ENCODE data around the gene CCDC107. TPM values are rescaled to one million over a fixed set of nuclear protein-coding genes. Genes with fewer than 3 reads are reported as not detected.

The CCDC107 gene
- total RNA-seq, 2 donors from 2014 or later = 27.7 to 35.2 TPM

DNA sequence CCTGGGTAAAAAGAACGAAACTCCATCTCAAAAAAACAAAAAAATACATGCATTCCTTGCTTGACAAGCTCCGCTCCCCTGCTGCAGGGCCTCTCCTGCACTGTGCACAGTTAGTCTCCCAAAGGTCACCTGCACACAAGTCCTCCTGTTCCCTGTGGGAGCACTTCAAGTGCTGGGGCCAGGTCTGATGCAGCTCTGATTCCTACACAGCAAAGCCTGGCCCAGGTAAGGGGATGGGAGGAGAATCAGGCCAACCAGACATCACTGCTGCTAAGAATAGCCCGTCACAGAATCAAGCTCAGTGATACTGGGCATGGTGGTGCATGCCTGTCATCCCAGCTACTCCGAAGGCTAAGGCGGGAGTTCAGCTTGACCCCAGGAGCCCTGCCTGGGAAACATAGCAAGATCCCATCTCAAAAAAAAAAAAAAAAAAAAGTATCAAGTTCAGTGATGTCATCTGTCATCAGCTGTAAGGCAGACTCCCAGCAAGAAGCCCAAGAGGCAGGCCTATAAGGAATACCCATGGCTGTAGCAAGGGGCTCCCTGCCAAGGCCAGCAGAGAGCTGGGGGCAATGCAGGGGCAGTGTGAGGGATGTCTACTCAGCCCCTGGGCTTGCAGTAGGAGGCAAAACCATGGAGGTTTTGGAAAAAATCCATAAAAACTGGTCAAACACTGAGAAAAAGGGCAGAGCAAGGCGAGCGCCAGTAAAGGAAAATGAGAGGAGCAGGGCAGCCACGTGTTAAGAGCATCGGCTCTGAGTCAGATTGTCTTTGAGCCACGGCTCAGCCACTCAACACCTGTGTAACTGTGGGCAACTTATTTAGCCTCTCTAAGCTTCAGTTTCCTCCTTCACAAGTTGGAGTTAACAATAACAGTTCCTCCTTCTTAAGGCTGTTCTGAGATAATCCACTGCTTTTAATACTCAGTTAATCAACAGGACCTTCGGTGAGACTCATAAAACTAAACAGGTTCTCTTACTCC lies 28.4 kb downstream of the CCDC107 start:
- ATAC-seq = no peak
- Mint-ChIP-seq H3K4me3 (no peak overlapping the region), H3K4me1 (peaks cover 14% of the 10 kb centered on the region), H3K27me3 (no peaks in the 10 kb centered on the region), H3K27ac (no peak overlapping the region), H3K36me3 (ENCODE audit: low read depth) (no peaks in the 10 kb centered on the region)
- DNase-seq = no peak
- no peaks in the 10 kb centered on the region for H3K9me3 ChIP-seq (ENCODE audit: control insufficient read depth, low read length, poor library complexity, severe bottlenecking)

DNA sequence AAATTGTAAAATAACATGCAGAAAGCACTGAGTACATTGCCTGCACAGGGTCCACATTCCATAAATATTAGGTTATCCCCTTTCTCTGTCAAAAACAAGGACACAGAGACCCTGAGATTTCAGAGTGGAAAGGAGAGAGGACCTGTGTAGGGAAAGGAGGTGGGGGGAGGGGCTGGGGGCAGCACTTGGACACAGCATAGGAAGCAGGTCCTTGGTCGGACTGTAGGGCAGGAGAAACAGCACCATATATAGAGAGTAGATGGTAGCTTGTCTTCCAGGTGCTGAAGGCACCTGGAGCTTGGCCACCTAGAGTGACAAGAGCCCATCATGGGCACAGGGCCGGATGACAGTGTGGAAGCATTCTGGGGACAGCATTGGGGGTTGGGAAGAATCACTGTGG lies 29.2 kb downstream of the CCDC107 start:
- Mint-ChIP-seq H3K4me3 (no peak overlapping the region), H3K4me1 (peaks cover 20% of the 10 kb centered on the region), H3K27ac (no peak overlapping the region), H3K36me3 (ENCODE audit: low read depth) (no peaks in the 10 kb centered on the region), H3K27me3 (no peaks in the 10 kb centered on the region)
- no peaks in the 10 kb centered on the region for H3K9me3 ChIP-seq (ENCODE audit: control insufficient read depth, low read length, poor library complexity, severe bottlenecking)
- DNase-seq (no peak), ATAC-seq (no peak)

DNA sequence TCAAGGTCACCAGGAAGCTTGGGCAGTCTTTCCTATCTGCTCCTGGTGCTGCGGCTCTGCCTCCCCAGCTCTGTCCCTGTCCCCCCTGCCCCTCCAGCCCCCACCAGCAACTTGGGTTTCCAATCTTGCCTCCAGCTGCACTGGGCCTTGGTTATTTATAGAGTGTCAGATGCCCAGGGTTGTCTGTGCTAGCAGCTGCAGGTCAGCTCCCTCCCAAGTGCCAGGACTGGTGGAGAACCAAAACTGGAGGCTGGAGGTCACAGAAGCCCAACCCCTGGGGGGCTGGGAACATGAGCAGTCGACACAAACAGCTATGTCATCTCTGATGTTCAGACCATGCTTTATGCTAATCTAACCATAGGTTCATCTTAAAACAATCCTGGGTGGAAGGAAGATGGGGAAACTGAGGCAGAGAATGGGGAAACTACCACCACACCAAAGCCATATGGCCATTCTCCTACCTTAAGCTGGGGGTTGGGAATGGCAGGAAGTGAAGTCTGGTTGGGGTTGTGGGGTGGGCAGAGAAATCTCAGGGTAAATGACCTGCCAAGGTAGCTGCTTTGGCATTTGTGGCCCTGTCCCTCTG lies 30.0 kb downstream of the CCDC107 start:
- no peak overlapping the region for H3K4me3 Mint-ChIP-seq
- H3K36me3 Mint-ChIP-seq (ENCODE audit: low read depth) = no peaks in the 10 kb centered on the region
- ATAC-seq = no peak
- H3K4me1 Mint-ChIP-seq = peaks cover 20% of the 10 kb centered on the region
- no peak overlapping the region for H3K27ac Mint-ChIP-seq
- H3K27me3 Mint-ChIP-seq = no peaks in the 10 kb centered on the region
- no peaks in the 10 kb centered on the region for H3K9me3 ChIP-seq (ENCODE audit: control insufficient read depth, low read length, poor library complexity, severe bottlenecking)
- no peak for DNase-seq

DNA sequence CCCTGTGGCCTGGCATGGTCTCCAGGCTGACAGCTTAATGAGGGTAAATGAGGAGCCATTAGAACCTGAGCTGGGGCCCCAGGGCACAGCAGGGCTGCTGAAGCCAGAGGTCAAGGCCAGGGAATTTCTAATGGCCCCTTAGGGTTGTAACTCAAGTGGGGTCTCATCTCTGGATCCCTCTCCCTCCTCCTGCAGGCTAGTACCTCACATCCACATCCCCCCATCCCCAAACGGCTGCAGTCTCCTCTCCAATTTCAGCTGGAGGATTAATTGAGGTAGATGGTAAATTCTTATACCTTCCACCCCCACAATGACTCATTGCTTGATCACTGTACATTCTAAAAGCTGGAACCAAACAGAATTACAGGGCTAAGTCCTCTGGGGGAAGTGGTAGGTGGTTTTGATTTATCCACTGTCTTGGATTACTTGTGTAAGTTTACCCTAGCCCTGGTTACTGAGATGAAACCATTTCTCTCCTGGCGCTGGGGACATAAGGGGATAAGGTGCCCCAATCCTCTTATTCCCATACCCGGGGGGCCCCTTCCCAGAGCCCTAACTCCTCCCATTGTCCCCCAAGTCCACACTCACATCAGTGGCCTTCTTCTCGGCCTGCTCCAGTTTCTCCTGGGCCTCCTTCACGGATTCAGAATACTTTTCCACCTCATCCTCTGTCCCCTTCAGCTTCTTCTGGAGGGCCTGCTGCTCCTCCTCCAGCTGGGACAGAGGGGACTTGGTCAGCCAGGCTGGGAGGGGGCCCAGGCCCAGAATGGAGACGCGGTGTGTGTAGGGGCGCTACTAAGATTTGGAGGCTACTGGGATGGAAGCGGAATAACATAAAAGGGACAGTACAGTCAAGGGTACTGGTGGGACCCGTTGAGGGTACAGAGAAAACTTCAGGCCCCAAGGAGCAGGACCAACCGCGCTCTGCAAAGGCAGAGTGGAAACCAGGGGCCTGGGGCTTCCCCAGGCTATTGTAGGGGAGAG lies 30.8 kb downstream of the CCDC107 start:
- no peak overlapping the region for H3K27ac Mint-ChIP-seq
- H3K36me3 Mint-ChIP-seq (ENCODE audit: low read depth) = no peaks in the 10 kb centered on the region
- peak overlapping the region; percentile 74 for H3K4me3 Mint-ChIP-seq
- H3K9me3 ChIP-seq (ENCODE audit: control insufficient read depth, low read length, poor library complexity, severe bottlenecking) = no peaks in the 10 kb centered on the region
- no peaks in the 10 kb centered on the region for H3K27me3 Mint-ChIP-seq
- peaks cover 20% of the 10 kb centered on the region for H3K4me1 Mint-ChIP-seq
- ATAC-seq (no peak), DNase-seq (no peak)

DNA sequence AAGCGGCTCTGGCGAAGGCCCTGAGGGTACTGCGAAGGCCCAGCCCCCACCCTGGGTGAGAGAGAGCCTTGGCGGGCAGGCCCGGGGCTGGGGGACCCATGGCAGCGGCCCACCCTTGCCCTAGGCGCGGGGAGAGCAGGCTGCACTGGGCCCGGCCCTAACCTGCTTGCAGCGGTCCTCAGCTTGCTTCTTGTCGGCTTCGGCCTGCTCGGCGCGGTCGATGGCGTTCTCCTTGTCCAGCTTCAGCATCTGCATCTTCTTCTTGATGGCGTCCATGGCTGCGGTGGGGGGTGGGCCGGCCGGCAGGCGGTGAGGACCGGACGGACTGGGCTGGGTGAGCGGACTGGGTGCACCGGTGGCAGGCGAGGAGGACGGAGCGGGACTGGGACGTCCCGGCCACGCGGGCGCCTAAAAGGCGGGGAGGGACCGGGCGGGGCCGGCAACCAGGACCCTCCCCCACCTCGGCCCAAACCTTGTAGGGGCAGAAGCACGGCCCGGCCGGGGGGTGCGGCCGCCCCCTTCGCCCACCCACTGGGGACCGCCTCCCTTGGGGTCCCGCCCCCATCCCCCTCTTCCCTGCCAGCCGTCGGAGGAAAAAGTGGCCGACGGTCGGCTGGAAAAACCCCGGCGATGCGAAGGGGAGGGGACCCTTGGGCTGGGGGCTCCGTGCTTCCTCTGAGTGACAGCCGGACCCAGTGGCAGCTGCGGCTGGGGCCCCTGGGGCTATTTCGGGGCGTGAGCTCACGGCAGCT lies 31.6 kb downstream of the CCDC107 start, which contains the start of gene TPM2:
TSS of gene TPM2 (minus strand) at position 384 of the 752 bp plus-strand sequence. CDS start at position 276, 108 bp downstream.
- Mint-ChIP-seq H3K4me1 (peaks cover 20% of the 10 kb centered on the region), H3K27me3 (no peaks in the 10 kb centered on the region), H3K36me3 (ENCODE audit: low read depth) (no peaks in the 10 kb centered on the region), H3K4me3 (peak within 1 kb of the TSS; percentile 90), H3K27ac (peak within 1 kb of the TSS; percentile 81)
- no peak for DNase-seq
- ATAC-seq = peak; percentile 7
- no peaks in the 10 kb centered on the region for H3K9me3 ChIP-seq (ENCODE audit: control insufficient read depth, low read length, poor library complexity, severe bottlenecking)

DNA sequence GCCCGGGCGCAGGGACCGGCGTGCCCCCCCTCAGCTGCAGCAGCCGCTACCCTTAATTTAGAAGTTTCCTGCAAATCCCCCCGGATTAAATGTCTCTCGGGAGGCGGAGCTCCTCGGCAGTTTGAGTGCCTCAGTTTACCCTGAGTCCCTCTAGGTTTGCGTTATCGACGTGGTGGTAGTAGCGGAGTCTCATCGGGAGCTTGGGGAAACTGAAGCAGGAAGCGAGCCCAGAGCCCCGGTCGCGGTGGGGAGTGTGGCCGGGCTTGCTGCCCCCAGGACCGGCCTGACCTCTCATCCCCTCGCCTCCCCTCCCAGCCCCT lies 32.2 kb downstream of the CCDC107 start:
- H3K27ac Mint-ChIP-seq = no peak overlapping the region
- no peak for DNase-seq
- H3K27me3 Mint-ChIP-seq = no peaks in the 10 kb centered on the region
- ATAC-seq = peak; percentile 20
- no peaks in the 10 kb centered on the region for H3K9me3 ChIP-seq (ENCODE audit: control insufficient read depth, low read length, poor library complexity, severe bottlenecking)
- peak overlapping the region; percentile 90 for H3K4me3 Mint-ChIP-seq
- H3K36me3 Mint-ChIP-seq (ENCODE audit: low read depth) = no peaks in the 10 kb centered on the region
- peaks cover 20% of the 10 kb centered on the region for H3K4me1 Mint-ChIP-seq

DNA sequence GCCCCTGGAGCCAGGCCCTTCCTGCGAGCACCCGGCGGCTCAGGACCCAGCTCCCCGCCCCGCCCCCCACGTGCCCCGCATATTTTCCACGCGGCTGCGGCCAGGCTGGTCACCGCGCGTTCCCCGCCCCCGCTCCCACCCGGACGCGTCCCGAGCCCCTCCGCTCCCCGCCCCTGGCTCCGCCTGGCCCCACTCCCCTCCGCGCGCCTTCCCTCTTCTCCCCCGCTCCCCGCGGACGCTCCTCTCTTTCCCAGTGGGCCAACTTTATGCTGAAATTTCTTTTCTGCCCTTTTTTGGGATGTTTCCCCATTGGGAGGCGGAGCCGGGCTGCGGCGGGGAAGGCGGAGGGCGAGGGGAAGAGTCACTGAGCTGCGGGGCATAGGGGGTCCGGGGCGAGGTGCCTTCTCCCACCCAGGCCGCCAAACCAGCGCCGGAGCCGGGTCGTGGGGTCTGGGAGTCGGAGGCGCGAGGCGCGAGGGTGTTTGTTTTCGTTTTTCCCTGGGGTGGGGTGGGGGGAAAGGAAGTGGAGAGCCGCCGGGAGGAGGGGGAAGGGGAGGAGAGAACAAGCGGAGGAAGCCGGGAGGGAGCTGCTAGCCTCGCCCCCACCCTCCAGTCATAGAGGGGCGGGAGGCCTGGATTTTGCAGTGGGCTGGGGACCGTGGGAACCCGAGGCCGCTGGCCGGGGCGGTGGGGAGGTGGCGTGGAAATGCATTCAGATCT lies 32.7 kb downstream of the CCDC107 start:
- ATAC-seq (peak; percentile 58), DNase-seq (no peak)
- H3K9me3 ChIP-seq (ENCODE audit: control insufficient read depth, low read length, poor library complexity, severe bottlenecking) = no peaks in the 10 kb centered on the region
- Mint-ChIP-seq H3K27me3 (no peaks in the 10 kb centered on the region), H3K4me1 (peaks cover 20% of the 10 kb centered on the region), H3K27ac (peak overlapping the region; percentile 81), H3K4me3 (peak overlapping the region; percentile 90), H3K36me3 (ENCODE audit: low read depth) (no peaks in the 10 kb centered on the region)

DNA sequence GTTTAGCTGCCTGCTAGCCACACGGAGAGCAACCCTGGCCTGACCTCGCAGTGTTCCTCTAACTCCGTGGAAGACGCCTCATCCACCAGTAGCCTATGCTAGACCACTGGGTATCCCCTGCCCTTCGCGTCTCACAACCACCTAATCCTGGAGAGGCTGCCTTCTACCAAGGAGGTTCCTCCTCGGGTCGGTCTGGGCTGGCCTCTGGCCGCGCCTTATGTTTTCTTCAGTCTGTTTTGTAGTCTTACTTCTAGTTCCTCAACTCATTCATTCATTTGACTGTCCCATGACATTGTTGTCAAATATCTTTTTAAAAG lies 33.2 kb downstream of the CCDC107 start:
- DNase-seq (no peak), ATAC-seq (peak; percentile 22)
- H3K27me3 Mint-ChIP-seq = no peaks in the 10 kb centered on the region
- no peaks in the 10 kb centered on the region for H3K9me3 ChIP-seq (ENCODE audit: control insufficient read depth, low read length, poor library complexity, severe bottlenecking)
- H3K4me1 Mint-ChIP-seq = peaks cover 19% of the 10 kb centered on the region
- no peaks in the 10 kb centered on the region for H3K36me3 Mint-ChIP-seq (ENCODE audit: low read depth)
- peak overlapping the region; percentile 81 for H3K27ac Mint-ChIP-seq
- peak overlapping the region; percentile 90 for H3K4me3 Mint-ChIP-seq

DNA sequence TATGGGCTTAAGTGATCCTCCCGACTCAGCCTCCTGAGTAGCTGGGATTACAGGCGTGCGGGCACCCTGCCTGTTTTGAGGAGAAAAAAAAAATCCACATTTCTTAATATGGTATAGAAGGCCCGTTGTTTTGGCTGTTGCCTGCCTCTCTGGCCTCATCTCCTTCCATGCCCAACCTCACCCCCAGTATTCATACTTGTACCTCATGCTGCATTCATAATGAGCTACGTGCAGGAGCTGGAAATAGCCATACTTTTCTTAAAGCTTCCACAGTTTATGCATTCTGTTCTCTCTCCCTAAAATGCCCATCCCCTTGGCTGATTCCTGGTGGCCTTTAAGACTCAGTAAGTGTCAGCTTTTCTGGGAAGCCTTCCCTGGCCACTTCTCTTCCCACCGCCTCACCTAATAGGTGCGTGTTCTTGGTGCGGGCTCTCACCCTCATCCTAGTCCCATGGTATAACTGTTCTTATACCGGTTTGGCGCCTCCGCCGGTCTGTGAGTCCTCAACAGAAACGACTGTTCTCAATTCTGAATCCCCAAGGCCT lies 33.7 kb downstream of the CCDC107 start:
- peak overlapping the region; percentile 81 for H3K27ac Mint-ChIP-seq
- ATAC-seq (no peak), DNase-seq (no peak)
- peak overlapping the region; percentile 90 for H3K4me3 Mint-ChIP-seq
- H3K4me1 Mint-ChIP-seq = peaks cover 25% of the 10 kb centered on the region
- no peaks in the 10 kb centered on the region for H3K36me3 Mint-ChIP-seq (ENCODE audit: low read depth)
- H3K27me3 Mint-ChIP-seq = no peaks in the 10 kb centered on the region
- H3K9me3 ChIP-seq (ENCODE audit: control insufficient read depth, low read length, poor library complexity, severe bottlenecking) = no peaks in the 10 kb centered on the region

DNA sequence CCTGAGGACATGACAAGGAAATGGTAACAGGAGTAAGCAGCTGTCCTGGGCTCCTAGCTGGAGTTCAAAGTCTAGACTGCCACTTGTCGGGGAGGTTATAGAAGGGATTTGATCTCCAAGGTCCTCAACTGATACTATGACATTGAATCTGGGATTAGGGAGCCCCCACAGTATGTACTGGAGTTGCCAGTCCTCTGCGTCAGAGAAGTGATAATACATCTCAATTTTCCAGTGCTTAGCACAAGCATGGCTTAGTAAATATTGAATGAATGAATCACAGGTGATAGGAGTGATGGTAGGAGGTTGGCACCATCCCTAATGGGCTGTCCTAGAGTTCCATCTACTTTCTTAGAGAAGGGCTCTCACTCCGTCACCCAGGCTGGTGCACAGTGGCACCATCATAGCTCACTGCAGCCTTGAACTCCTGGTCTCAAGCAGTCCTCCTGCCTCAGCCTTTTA lies 37.9 kb downstream of the CCDC107 start:
- Mint-ChIP-seq H3K27ac (no peak overlapping the region), H3K4me1 (peaks cover 19% of the 10 kb centered on the region), H3K4me3 (no peak overlapping the region), H3K27me3 (no peaks in the 10 kb centered on the region), H3K36me3 (ENCODE audit: low read depth) (peaks cover 4% of the 10 kb centered on the region)
- no peaks in the 10 kb centered on the region for H3K9me3 ChIP-seq (ENCODE audit: control insufficient read depth, low read length, poor library complexity, severe bottlenecking)
- no peak for DNase-seq
- peak; percentile 9 for ATAC-seq

DNA sequence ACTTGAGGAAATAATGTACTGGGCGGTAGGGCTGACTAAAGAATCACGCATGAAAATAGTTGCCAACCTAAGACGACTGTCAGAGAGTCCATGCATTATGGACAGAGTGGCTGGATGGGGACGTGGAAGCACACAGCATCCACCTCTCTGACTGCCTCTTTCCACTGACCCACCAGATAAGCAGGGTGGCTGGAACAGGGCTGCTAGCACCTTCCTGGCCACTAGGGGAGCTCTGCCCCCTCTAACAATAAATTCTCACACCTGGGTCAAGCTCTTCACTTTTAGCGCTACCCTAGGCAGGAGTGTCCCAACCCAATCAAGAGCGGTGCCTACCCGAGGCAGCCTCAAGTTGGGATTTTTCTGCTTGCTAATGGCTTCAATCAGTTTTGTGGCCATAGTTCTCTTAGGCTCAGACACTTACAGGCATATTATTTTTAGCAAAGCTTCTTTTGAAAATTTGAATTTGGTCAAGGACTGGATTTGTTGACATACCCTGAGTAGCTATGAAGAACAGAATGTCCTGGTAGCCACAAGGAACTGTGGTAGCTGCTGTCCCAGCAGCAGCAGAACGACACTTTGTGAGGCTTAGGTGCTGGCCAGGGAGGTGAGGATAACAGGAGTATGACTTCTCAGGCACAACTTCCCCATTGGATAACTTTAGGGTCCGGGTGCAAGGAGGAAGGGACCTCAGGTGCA lies 38.6 kb downstream of the CCDC107 start:
- peak; percentile 91 for ATAC-seq
- H3K27ac Mint-ChIP-seq = peak overlapping the region; percentile 62
- peaks cover 14% of the 10 kb centered on the region for H3K4me1 Mint-ChIP-seq

More for the DNA sequence above, 38.6 kb downstream of the CCDC107 start:
- H3K9me3 ChIP-seq (ENCODE audit: control insufficient read depth, low read length, poor library complexity, severe bottlenecking) = no peaks in the 10 kb centered on the region
- Mint-ChIP-seq H3K27me3 (no peaks in the 10 kb centered on the region), H3K4me3 (no peak overlapping the region), H3K36me3 (ENCODE audit: low read depth) (peaks cover 4% of the 10 kb centered on the region)
- peak; percentile 32 to 55 (median 34) for DNase-seq

Measured in T-helper 17 cell (primary cell).